ENCODE data around the gene MRPL43.
"Not testable (repeated sequence)": the region's sequence is repeated elsewhere in the genome, so short reads cannot be mapped to it uniquely, and the experiment has no call there.

MRPL43 gene

GRCh38 chr10:100986952-100987684, at the start of gene MRPL43, which contains the start of gene TWNK:
Gene MRPL43 (minus strand): TSS chr10:100987497. CDS start chr10:100987443, 54 bp downstream.
Gene TWNK (plus strand): TSS chr10:100987543. CDS start chr10:100988211, 668 bp downstream.
- no peak for FAIRE-seq

GRCh38 chr10:101036726-101037125, 49.4 kb upstream of the MRPL43 start:
- no peak for FAIRE-seq

- FAIRE-seq: no peak
Observed at GRCh38 chr10:101035916-101036702, 48.8 kb upstream of the MRPL43 start.

- no peak for FAIRE-seq
Observed at GRCh38 chr10:101035314-101035713, 48.0 kb upstream of the MRPL43 start.

GRCh38 chr10:101034404-101034803, 47.1 kb upstream of the MRPL43 start:
- FAIRE-seq: not testable (repeated sequence)

GRCh38 chr10:101033276-101033675, 46.0 kb upstream of the MRPL43 start:
- no peak for FAIRE-seq

- FAIRE-seq: no peak
Observed at GRCh38 chr10:101032637-101033224, 45.4 kb upstream of the MRPL43 start.

- no peak for FAIRE-seq
Observed at GRCh38 chr10:101031796-101032636, 44.7 kb upstream of the MRPL43 start.

- no peak for FAIRE-seq
Observed at GRCh38 chr10:101031128-101031795, 44.0 kb upstream of the MRPL43 start, which contains the start of the genes PDZD7 and SFXN3. Gene PDZD7 (minus strand): TSS chr10:101031129. CDS start chr10:101030219, 910 bp downstream. Gene SFXN3 (plus strand): TSS chr10:101031234. CDS start chr10:101034695, 3,461 bp downstream.

GRCh38 chr10:101030496-101031127, 43.3 kb upstream of the MRPL43 start:
- FAIRE-seq: no peak

GRCh38 chr10:101029520-101030295, 42.4 kb upstream of the MRPL43 start:
- FAIRE-seq: no peak

GRCh38 chr10:101028446-101029337, 41.4 kb upstream of the MRPL43 start:
- no peak for FAIRE-seq

- FAIRE-seq: no peak
Observed at GRCh38 chr10:101027106-101027720, 39.9 kb upstream of the MRPL43 start.

- FAIRE-seq: no peak
Observed at GRCh38 chr10:101022967-101023705, 35.8 kb upstream of the MRPL43 start.

- FAIRE-seq: no peak
Observed at GRCh38 chr10:101021692-101022251, 34.5 kb upstream of the MRPL43 start.

GRCh38 chr10:101021239-101021638, 33.9 kb upstream of the MRPL43 start:
- FAIRE-seq: no peak

- FAIRE-seq: no peak
Observed at GRCh38 chr10:101020427-101021075, 33.3 kb upstream of the MRPL43 start.

Measured in endometrium (tissue), 2 donors.